Upper lobe of left lung (tissue), 6 donors: ENCODE data around the gene C17orf100. TPM values are rescaled to one million over a fixed set of nuclear protein-coding genes. Genes with fewer than 3 reads are reported as not detected.

Experiments
- ATAC-seq, 2 donors: fragments of 200-7000 bp; cut with Tn5 transposase; one replicate each; pipeline ENCODE4 v1.9.1; 2022; ENCODE audit warnings: mild to moderate bottlenecking in 2 of 2, moderate library complexity in 2 of 2; ENCODE audit not compliant: low FRiP score in 2 of 2
- DNase-seq, 2 donors: peaks; one replicate each; pipeline ENCODE4 v3.0.0-alpha.2; 2019 to 2020
- H3K27ac ChIP-seq, 4 donors: fragments of 200-600 bp; sonication (generic); one replicate each; pipeline ENCODE4 v1.5.1; 2016 to 2019
- H3K27me3 ChIP-seq, 4 donors: fragments of 200-600 bp; sonication (generic); one replicate each; pipeline ENCODE4 v1.5.1; 2017 to 2019
- H3K36me3 ChIP-seq, 4 donors: fragments of 200-600 bp; sonication (generic); one replicate each; pipeline ENCODE4 v1.5.1; 2016 to 2019
- H3K4me1 ChIP-seq, 4 donors: fragments of 200-600 bp; sonication (generic); one replicate each; pipeline ENCODE4 v1.5.1; 2018 to 2019
- H3K4me3 ChIP-seq, 4 donors: fragments of 200-600 bp; sonication (generic); one replicate each; pipeline ENCODE4 v1.5.1; 2017 to 2019; ENCODE audit warnings: mild to moderate bottlenecking in 2 of 4, moderate library complexity in 1 of 4
- H3K9me3 ChIP-seq, 4 donors: fragments of 200-600 bp; sonication (generic); one replicate each; pipeline ENCODE4 v1.5.1; 2018 to 2019
- EP300 ChIP-seq, 4 donors: sonication (generic); formaldehyde crosslinking; IDR thresholded peaks; one replicate each; pipeline ENCODE4 v1.5.1; 2017; ENCODE audit warnings: antibody characterized with exemption in 4 of 4, control low read depth in 2 of 4
- POLR2A ChIP-seq, 4 donors: fragments of 450-650 bp; IDR thresholded peaks; one replicate each; pipeline ENCODE4 v1.5.1; 2016 to 2017; ENCODE audit warnings: antibody characterized with exemption in 4 of 4, mild to moderate bottlenecking in 2 of 4
- POLR2AphosphoS5 ChIP-seq, 2 donors: sonication (generic); formaldehyde crosslinking; IDR thresholded peaks; one replicate each; pipeline ENCODE4 v1.5.1; 2017; ENCODE audit warnings: antibody characterized with exemption in 2 of 2
- WGBS, 2 donors: methylation state at CpG; one replicate each; pipeline ENCODE4 v1.1.5; 2017 to 2018; 5-methylcytosine and 5-hydroxymethylcytosine counted together
- total RNA-seq, 6 donors: library from RNA; depleted of rRNA in 4 of 6; stranded (reverse); fragments of >200 nt in 4 of 6; gene quantifications; one replicate each; pipeline versions ENCODE4 v1.1.0 to v1.2.1, GENCODE V29; 2016 to 2021
- TF ChIP-seq, protein P1 (sequence below), 6 experiments: fragments of 450-650 bp in 4 of 6; fragments of 200-600 bp in 2 of 6; sonication (generic) in 2 of 6; IDR thresholded peaks; one replicate each; pipeline ENCODE4 v1.5.1; 2016 to 2019; ENCODE audit warnings: antibody characterized with exemption in 6 of 6
- donor health status: DM: no; HTN: no; CAD: no; lungs with moderate emphysema.
- donor health status: DM: no; HTN: yes; CAD: no; lungs with severe emphysema.

The C17orf100 gene
- total RNA-seq, 6 donors from 2014 or later: 0.78 to 7.3 (median 1.3) TPM

DNA sequence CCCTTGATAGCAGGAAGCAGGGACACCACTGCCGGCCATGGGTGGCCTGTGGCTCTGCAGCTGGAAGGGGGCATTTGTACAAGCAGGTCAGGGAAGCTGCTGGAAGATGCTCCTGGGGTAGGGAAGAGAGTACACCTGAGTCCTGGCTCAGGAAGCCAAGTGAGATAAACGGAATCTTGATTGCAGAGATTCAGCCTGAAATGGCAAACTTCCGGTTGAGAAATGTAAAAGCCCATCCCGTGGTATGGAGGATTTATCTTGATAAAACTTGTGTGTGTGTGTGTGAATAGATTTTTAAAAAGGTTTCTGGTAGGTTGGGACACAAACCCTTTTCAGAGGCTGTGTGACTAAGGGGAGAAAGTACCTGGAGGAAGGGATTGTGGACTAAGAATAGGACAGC, 29.6 kb downstream of the C17orf100 start:
- Histone ChIP-seq H3K27me3 (no peaks in the 10 kb centered on the region), H3K27ac (no peak overlapping the region), H3K4me3 (no peak overlapping the region), H3K4me1 (no peaks in the 10 kb centered on the region), H3K36me3 (no peaks in the 10 kb centered on the region), H3K9me3 (no peaks in the 10 kb centered on the region)
- ATAC-seq (no peak), DNase-seq (no peak)
- 59 to 65% methylated on average over 4 of the region's 4 CpGs for WGBS, 2 donors
- TF ChIP-seq, protein P1, sequence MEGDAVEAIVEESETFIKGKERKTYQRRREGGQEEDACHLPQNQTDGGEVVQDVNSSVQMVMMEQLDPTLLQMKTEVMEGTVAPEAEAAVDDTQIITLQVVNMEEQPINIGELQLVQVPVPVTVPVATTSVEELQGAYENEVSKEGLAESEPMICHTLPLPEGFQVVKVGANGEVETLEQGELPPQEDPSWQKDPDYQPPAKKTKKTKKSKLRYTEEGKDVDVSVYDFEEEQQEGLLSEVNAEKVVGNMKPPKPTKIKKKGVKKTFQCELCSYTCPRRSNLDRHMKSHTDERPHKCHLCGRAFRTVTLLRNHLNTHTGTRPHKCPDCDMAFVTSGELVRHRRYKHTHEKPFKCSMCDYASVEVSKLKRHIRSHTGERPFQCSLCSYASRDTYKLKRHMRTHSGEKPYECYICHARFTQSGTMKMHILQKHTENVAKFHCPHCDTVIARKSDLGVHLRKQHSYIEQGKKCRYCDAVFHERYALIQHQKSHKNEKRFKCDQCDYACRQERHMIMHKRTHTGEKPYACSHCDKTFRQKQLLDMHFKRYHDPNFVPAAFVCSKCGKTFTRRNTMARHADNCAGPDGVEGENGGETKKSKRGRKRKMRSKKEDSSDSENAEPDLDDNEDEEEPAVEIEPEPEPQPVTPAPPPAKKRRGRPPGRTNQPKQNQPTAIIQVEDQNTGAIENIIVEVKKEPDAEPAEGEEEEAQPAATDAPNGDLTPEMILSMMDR (IDR thresholded peaks at IDR 0.05): no peak
- TF ChIP-seq POLR2A (IDR thresholded peaks at IDR 0.05): no peak
- no peak for TF ChIP-seq POLR2AphosphoS5 (IDR thresholded peaks at IDR 0.05)
- TF ChIP-seq EP300 (IDR thresholded peaks at IDR 0.05): no peak

DNA sequence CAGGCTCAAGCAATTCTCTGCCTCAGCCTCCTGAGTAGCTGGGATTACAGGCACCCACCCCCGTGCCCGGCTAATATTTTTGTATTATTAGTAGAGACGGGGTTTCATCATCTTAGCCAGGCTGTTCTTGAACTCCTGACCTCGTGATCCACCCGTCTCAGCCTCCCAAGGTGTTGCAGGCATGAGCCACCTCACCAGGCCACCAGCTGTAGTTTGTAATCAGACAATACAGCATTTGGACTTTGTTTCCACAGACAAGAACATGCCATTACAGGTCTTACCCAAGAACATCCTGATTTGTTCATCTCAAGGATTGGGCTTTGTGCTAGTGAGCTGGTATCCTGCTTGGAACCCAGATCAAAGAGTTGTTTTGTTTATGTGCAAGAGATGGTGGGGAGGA, 30.1 kb downstream of the C17orf100 start:
- WGBS, 2 donors: 66 to 83% methylated on average over 5 of the region's 5 CpGs
- H3K27me3 ChIP-seq: no peaks in the 10 kb centered on the region
- DNase-seq (no peak), ATAC-seq (no peak)
- TF ChIP-seq, protein P1 (IDR thresholded peaks at IDR 0.05): no peak
- TF ChIP-seq EP300 (IDR thresholded peaks at IDR 0.05): no peak
- no peak for TF ChIP-seq POLR2AphosphoS5 (IDR thresholded peaks at IDR 0.05)
- TF ChIP-seq POLR2A (IDR thresholded peaks at IDR 0.05): no peak
- no peaks in the 10 kb centered on the region for H3K4me1 ChIP-seq
- no peak overlapping the region for H3K27ac ChIP-seq
- no peaks in the 10 kb centered on the region for H3K36me3 ChIP-seq
- H3K4me3 ChIP-seq: no peak overlapping the region
- H3K9me3 ChIP-seq: no peaks in the 10 kb centered on the region

DNA sequence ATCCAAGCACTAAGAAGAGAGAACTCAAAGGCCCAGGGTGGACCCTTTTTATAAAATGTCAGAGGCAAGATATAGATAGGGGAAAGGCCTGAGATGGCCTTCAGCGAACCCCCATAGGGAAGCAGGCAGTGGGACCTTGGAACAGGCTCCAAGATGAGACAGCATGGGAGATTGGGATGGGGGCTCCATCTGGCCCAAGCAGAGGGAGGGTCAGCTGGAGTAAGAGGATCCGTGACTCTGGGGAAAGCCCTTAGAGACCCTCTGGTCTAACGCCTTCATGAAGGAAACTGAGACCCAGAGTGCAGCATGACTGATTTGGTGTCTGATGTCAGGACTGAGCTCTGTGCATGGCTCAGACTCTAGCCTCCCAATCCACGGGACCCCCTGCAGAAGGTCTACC, 30.8 kb downstream of the C17orf100 start:
- Histone ChIP-seq H3K9me3 (no peaks in the 10 kb centered on the region), H3K4me1 (no peaks in the 10 kb centered on the region), H3K4me3 (no peak overlapping the region), H3K27me3 (no peaks in the 10 kb centered on the region), H3K36me3 (no peaks in the 10 kb centered on the region), H3K27ac (no peak overlapping the region)
- no peak for DNase-seq
- 92 to 97% methylated on average over 2 to 4 of the region's 4 CpGs for WGBS, 2 donors
- no peak for ATAC-seq
- TF ChIP-seq, protein P1 (IDR thresholded peaks at IDR 0.05): no peak
- no peak for TF ChIP-seq EP300 (IDR thresholded peaks at IDR 0.05)
- no peak for TF ChIP-seq POLR2A (IDR thresholded peaks at IDR 0.05)
- TF ChIP-seq POLR2AphosphoS5 (IDR thresholded peaks at IDR 0.05): no peak

DNA sequence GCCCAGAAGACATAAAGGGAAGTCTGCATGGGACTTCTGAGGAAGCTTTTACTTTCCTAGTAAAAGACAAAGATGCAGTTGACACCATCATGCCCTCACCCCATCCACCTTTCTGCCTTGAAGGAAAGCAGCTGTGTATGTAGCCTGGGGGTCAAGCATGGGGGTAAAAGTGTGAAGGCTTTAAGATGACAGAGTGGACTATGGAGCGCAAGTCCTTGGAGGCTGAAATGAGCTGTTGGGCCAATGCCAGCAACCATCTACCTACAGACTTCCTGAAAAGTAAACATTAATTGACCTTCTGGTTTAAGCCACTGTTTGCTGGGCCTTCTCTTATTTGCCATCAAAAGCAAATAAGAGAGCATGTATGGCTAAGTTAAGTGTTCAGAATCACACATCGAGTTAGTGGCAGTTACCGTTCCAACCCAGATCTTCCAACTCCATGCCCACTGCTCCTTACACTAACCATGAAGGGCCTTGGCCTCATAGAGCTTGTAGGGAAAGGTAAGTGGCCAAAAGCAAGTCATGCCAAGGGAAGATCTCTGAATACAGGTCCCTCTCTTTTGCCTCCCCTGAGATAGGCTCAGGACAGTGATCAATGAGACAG, 31.6 kb downstream of the C17orf100 start:
- DNase-seq (no peak), ATAC-seq (no peak)
- no peaks in the 10 kb centered on the region for H3K9me3 ChIP-seq
- 76 to 77% methylated on average over 3 of the region's 3 CpGs for WGBS, 2 donors
- no peak overlapping the region for H3K4me3 ChIP-seq
- no peaks in the 10 kb centered on the region for H3K36me3 ChIP-seq
- TF ChIP-seq, protein P1 (IDR thresholded peaks at IDR 0.05): no peak
- no peak for TF ChIP-seq POLR2A (IDR thresholded peaks at IDR 0.05)
- TF ChIP-seq EP300 (IDR thresholded peaks at IDR 0.05): no peak
- TF ChIP-seq POLR2AphosphoS5 (IDR thresholded peaks at IDR 0.05): no peak
- H3K27ac ChIP-seq: no peak overlapping the region
- no peaks in the 10 kb centered on the region for H3K27me3 ChIP-seq
- H3K4me1 ChIP-seq: no peaks in the 10 kb centered on the region
